Activated CD8-positive, alpha-beta memory T cell treated with anti-CD3 and anti-CD28 coated beads for 48 hours (primary cell): ENCODE data around the gene GPATCH1.
A peak's percentile ranks its signal among the peaks of the same experiment; 100 is the strongest.
"Not testable (repeated sequence)": the region's sequence is repeated elsewhere in the genome, so short reads cannot be mapped to it uniquely, and the experiment has no call there.

Source experiments
- DNase-seq, 3 experiments: peaks; one replicate each; pipeline ENCODE4 v3.0.0-alpha.2; 2020; ENCODE audit warnings: low read depth in 2 of 3, low spot score in 2 of 3

GPATCH1 gene

DNA sequence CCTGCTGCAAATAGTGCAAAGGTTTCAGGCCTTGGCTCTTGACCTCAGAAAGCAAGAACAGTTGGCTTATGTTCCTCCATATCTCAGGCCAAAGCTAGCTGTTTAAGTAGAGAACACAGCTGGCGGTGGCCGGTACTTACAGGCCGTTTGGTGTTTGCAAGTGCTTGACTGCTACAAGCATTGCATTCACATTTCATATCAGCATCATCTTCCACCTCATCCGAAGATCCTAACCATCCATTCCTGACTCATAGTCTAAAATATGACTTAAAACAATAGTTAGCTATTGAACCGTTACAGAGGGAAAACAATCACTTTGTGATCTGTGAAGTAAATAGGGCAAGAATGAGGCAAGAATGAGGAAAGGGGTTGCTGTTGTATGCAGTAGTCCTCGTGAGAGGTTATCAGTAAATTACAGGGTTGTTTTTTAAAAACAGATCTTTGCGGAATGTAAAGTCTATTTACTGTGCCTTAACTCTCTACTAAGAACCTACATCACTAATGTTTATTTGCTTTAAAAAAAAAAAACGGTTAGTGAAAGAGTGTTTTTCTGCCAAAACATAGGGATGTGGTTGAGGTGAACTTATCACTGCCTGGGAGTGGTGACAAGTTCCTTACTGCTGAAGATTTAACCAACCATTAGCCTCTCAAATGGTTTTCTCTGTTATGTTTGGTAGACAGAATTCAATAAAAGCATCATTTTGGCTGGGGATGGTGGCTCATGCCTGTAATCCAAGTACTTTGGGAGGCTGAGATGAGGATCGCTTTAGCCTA is 29.3 kb downstream of the GPATCH1 start:
- DNase-seq = no peak

DNA sequence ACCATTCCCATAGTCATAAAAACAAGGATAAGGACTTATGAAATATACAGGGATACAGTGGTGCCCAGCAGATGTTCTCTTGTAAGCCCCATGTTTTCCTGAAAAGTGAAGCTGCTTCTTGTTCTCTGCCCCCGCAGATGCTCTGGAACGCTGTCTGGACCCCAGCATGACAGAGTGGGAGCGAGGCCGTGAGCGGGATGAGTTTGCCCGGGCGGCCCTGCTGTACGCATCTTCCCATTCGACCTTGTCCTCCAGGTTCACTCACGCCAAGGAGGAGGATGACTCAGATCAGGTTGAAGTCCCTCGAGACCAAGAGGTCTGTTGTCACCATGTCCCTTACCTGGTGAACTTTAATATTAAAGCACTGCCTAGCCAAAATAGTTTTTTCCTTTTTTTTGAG is 30.6 kb downstream of the GPATCH1 start:
- DNase-seq = no peak

GRCh38 chr19:33114312-33114711 is 33.3 kb downstream of the GPATCH1 start:
- no peak for DNase-seq

DNA sequence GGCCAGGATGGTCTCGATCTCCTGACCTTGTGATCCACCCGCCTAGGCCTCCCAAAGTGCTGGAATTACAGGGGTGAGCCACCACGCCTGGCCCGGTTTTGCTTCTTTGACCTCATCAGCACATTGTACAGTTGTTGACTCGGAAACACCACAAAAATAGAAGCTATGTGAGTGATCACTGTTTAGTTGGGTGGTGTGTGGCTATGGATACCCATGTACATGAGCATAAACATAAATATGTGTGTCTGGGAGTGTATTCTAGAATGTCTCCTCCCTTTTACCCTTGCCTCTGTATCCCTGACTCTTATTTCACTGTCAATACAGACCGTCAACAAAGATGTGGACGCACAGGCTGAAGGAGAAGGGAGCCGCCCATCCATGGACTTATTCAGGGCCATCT is 36.5 kb downstream of the GPATCH1 start:
- no peak for DNase-seq

DNA sequence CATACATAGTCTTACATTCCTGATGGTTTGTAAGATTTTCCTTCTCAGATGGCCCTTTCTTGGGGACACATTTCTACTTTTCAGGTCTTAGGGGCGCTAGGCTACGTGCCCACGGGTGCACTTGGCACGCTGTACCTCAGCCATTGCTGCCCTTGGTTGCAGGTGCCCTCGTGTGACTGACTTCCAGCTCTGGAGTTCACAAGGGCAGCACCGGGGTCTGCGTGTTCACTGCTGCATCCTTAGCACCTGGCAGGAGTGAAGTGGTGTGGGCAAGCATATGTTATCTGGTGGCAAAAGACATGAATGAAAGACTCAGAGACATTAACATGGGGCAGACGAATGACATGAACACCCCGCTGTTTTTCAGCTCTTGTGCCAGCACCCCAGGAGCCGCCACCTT is 37.7 kb downstream of the GPATCH1 start:
- DNase-seq = no peak

- no peak for DNase-seq
These were observed 43.5 kb downstream of the GPATCH1 start for GRCh38 chr19:33124207-33125098.

GRCh38 chr19:33125929-33126388 is 45.0 kb downstream of the GPATCH1 start:
- DNase-seq = peak in 2 of 3 experiments; percentile 5 to 27

DNA sequence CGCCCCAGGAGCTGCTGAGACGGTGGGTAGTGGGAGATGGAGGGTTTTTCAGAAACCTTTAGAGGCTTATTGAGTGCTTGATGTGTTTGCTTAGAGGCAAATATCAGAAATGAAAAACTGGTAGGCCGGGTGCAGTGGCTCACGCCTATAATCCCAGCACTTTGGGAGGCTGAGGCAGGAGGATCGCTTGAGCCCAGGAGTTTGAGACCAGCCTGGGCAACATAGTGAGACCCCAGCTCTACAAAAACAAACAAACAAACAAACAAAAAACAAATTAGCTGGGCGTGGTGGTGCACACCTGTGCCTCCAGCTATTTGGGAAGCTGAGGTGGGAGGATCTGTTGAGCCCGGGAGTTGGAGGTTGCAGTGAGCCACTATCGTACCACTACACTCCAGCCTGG is 45.7 kb downstream of the GPATCH1 start:
- DNase-seq = not testable (repeated sequence)

DNA sequence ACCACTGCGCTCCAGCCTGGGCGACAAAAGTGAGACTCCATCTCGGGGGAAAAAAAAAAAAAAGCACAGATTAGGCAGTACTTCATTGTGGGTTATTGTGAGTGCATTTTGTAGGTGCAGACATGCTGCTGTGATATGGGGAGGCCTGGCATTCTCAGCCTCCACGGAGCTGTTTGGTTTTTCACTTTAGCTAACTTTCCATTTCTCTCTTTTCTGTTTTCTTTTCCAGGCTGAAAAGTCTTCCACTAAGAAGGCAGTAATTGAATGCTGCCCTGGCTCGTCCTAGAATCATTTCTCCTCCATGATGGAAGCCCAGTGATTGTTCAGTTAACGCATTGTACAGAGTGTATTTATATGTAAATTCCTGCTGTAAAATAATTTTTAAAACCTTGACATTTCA is 48.9 kb downstream of the GPATCH1 start:
- DNase-seq = no peak

DNA sequence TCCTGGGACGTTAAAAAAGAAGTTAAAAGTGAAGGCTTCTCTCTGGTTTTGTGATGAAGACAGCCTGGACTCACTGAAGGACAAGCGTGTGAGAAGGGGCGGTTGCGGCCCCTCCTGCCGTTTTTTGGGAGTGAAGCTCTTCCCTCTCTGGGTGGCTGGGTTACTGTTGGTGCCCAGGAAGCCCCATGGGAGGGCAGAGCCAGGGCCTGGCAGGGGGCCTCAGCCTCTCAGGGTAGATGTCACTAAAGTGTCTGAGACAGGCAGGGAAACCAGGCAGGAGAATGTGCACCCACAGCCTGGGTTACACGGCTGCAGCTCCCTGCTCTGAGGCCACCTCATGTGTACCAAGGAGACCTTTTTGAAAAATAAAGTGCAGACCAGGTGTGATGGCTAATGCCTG is 49.5 kb downstream of the GPATCH1 start:
- DNase-seq = no peak

DNA sequence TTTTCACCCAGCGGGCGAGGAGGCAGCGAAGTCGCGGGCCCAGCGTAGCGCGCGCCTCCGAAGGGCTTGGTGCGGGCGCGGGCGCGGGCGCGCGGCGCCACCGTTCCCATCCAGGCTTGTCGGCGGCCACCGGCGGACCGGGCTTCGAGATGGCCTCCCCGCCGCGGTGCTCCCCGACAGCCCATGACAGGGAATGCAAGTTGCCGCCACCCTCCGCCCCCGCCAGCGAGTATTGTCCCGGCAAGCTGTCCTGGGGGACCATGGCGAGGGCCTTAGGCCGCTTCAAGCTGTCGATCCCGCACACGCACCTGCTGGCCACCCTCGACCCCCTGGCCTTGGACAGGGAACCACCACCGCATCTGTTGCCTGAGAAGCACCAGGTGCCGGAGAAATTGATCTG is 51.0 kb downstream of the GPATCH1 start, which contains the start of gene WDR88:
Gene WDR88 (plus strand): TSS at position 94 of the 400 bp plus-strand sequence. CDS start 56 bp downstream, at position 150.
- DNase-seq = no peak

GRCh38 chr19:33132425-33132824 is 51.4 kb downstream of the GPATCH1 start:
- DNase-seq = no peak

DNA sequence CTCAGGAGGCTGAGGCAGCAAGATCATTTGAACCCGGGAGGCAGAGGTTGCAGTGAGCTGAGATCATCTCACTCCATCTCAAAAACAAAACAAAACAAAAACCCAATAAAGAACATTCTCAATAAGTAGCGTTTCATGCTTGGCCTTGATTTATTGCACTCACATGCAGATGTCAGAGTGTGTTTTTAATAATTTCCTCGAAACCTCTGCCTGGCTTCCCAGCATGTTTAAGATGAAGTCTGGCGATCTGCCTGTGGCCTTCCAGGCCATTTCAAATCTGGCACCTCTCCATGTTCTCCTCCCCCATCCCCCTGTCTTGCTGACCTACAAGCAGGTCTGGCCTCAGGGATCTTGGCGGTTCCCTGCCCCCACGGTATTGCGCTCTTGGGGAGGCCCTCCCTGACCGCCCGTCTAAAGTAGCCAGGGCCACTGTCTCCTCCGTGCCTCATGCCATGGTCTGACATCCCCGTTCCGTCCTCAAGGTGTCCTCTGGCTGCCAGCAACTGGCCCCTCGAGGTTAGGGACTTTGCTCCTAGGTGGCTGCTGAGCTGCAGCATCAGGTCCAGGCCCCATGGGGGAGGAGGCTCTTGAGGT is 52.6 kb downstream of the GPATCH1 start:
- no peak for DNase-seq

GRCh38 chr19:33134571-33135041 is 53.6 kb downstream of the GPATCH1 start:
- peak; percentile 20 to 44 (median 23) for DNase-seq

DNA sequence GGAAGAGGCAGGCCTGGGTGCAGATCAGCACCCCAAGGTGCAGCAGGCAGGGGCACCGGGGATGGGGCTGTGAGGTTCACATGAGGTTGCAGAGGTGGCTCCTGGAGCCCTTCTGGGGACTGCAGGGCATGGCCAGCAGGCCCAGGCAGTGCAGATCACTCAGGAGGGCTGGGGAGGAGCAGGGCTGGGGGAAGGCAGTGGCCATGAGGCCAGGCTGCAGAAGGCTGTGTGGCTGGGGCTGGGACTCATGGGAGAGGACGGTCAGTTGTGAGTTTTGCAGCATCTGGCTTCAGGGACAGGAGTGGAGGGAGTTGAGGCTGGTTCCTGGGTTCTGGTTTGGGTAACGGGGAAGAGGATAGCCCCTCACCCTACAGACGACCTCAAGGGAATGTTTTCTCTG is 58.2 kb downstream of the GPATCH1 start:
- no peak for DNase-seq

DNA sequence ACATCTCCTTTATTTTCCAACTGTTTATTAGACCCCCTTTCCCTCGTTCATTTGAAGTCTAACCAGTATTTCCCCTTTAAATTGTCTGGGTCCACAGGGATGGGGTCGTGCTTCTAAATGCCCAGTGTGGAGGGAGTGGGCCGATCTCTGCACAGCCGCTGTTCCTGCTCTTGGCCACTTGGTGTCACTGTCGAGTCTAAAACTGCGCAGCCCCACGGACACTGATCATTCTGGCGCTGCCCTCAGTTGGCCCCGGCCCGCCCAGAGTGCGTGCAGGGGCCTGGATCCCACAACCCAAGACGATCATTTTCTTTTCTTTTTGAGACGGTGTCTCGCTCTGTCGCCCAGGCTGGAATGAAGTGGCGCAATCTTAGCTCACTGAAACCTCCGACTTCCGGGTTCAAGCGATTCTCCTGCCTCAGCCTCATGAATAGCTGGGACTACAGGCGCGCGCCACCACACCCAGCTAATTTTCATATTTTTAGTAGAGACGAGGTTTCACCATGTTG is 63.0 kb downstream of the GPATCH1 start:
- DNase-seq = peak; percentile 21 to 42 (median 23)

DNA sequence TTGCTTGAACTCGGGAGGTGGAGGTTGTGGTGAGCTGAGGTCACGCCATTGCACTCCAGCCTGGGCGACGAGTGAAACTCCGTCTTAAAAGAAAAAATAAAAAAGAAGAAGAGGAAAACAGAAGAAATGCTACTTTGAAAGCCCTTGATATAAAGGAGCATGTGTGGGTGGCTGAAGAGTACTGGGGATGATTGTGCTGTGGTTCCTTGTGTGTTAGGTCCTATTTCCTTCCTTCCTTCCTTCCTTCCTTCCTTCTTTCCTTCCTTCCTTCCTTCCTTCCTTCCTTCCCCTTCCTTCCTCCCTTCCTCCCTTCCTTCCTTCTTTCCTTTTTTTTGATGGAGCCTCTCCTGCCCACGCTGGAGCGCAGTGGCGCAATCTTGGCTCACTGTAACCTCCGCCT is 65.2 kb downstream of the GPATCH1 start:
- DNase-seq = no peak

GRCh38 chr19:33147538-33147937 is 66.6 kb downstream of the GPATCH1 start:
- no peak for DNase-seq

DNA sequence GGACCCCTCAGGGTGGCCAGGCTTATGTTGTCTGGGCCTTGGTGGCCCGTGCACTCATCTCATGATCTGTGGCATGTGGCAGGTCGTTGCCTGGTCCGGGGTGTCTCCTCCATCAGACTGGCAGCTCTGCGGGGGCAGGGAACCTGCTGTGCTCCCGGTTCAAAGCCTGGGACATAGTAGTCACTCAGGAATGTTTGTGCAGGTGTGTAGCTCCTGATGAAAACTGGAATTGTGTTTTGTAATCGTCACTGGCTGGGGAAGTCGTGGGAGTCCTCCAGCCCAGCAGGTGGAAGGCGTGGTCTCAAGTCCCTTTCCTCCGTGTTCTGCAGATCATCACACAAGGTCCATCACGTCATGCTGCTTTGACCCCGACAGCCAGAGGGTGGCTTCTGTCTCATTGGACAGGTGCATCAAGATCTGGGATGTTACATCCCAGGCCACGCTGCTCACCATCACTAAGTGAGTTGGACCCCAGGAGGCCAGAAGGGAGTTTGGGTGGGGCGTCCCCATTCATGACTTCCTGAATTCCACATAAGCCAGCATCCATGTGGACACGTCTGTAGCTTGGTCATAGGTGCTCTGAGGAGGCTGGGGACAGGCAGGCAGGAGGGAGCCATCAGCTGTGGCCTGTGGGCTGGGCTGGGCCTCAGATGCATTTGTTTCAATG is 70.0 kb downstream of the GPATCH1 start:
- DNase-seq = no peak

DNA sequence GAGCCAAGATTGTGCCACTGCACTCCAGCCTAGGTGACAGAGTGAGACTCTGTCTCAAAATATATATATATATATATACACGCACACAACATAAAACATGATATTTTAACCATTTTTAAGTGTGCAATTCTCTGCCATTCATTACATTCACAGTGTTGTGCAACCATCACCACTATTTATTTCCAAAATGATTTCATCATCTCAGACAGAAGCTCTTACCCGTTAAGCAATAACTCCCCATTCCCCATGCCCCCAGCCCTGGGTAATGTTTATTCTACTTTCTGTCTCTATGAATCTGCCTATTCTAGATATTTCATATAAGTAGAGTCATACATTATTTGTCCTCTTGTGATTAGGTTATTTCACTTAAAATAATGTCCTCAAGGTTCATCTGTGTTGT is 71.2 kb downstream of the GPATCH1 start:
- DNase-seq = no peak

DNA sequence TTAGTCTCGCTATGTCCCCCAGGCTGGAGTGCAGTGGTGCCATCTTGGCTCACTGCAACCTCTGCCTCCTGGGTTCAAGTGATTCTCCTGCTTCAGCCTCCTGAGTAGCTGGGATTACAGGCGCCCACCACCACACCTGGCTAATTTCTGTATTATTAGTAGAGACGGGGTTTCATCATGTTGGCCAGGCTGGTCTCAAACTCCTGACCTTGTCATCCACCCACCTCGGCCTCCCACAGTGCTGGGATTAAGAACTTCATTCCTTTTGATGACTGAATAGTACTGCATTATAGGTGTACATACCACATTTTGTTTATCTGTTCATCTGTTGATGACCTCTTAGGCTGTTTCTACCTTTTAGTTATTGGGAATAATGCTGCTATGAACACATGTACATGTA is 71.6 kb downstream of the GPATCH1 start:
- DNase-seq = not testable (repeated sequence)
